HepG2 (cell line): ENCODE results near the gene CNNM1. TPM values are rescaled to one million over a fixed set of nuclear protein-coding genes. Genes with fewer than 3 reads are reported as not detected.
A peak's percentile ranks its signal among the peaks of the same experiment; 100 is the strongest.

Source experiments
- ATF4 ChIP-seq, 2 experiments: fragments of 450-650 bp in 1 of 2; sonication (generic) in 1 of 2; formaldehyde crosslinking; IDR thresholded peaks; 2 replicates each; pipeline versions ENCODE4 v1.5.0 to v1.8.0; 2020 to 2022; ENCODE audit warnings: mild to moderate bottlenecking in 1 of 2, missing genetic modification reagents in 1 of 2
- BRD4 ChIP-seq: sonication (generic); formaldehyde crosslinking; IDR thresholded peaks from 2 replicates; pipeline ENCODE4 v1.4.0; 2020; ENCODE audit warnings: missing genetic modification reagents
- CBX2 ChIP-seq, 2 experiments: fragments of 200-600 bp in 1 of 2; sonication (generic); formaldehyde crosslinking in 1 of 2; IDR thresholded peaks; 2 replicates each; pipeline versions ENCODE4 v1.7.0 to v1.8.1; 2018 to 2022; ENCODE audit warnings: low read depth in 2 of 2, low read length in 1 of 2, mild to moderate bottlenecking in 1 of 2, missing genetic modification reagents in 1 of 2
- CEBPG ChIP-seq: IDR thresholded peaks from 2 replicates; pipeline ENCODE4 v1.6.1; 2016
- EP300 ChIP-seq, 3 experiments: sonication (generic) in 1 of 3; formaldehyde crosslinking in 1 of 3; IDR thresholded peaks; 2 replicates each; pipeline versions ENCODE4 v1.5.1 to v1.6.1; 2011 to 2020; ENCODE audit warnings: low read depth in 2 of 3, low read length in 2 of 3, borderline replicate concordance in 1 of 3, improper control_type of control experiment in 1 of 3, mild to moderate bottlenecking in 1 of 3, missing genetic modification reagents in 1 of 3, moderate library complexity in 1 of 3
- FOXC1 ChIP-seq: sonication (generic); formaldehyde crosslinking; IDR thresholded peaks from 2 replicates; pipeline ENCODE4 v1.8.0; 2022; ENCODE audit warnings: mild to moderate bottlenecking, missing genetic modification reagents, borderline replicate concordance
- GABPA ChIP-seq, 2 experiments: IDR thresholded peaks; 2 replicates each; pipeline ENCODE4 v1.6.1; 2011 to 2016; ENCODE audit warnings: low read depth in 2 of 2, low read length in 1 of 2, missing biosample characterization in 1 of 2, missing genetic modification characterization in 1 of 2
- GATAD1 ChIP-seq: IDR thresholded peaks from 2 replicates; pipeline ENCODE4 v1.6.1; 2016; ENCODE audit warnings: missing genetic modification reagents, missing compliant biosample characterization
- HNF1A ChIP-seq, 2 experiments: sonication (generic) in 1 of 2; formaldehyde crosslinking in 1 of 2; IDR thresholded peaks; 2 replicates each; pipeline versions ENCODE4 v1.4.0 to v1.6.1; 2016 to 2020; ENCODE audit warnings: borderline replicate concordance in 1 of 2, low read depth in 1 of 2, mild to moderate bottlenecking in 1 of 2, missing genetic modification reagents in 1 of 2
- MED1 ChIP-seq: sonication (generic); formaldehyde crosslinking; IDR thresholded peaks from 2 replicates; pipeline ENCODE4 v1.4.0; 2020; ENCODE audit warnings: missing genetic modification reagents
- POGZ ChIP-seq: sonication (generic); formaldehyde crosslinking; IDR thresholded peaks from 2 replicates; pipeline ENCODE4 v1.4.0; 2020; ENCODE audit warnings: mild to moderate bottlenecking, missing genetic modification reagents
- SAP130 ChIP-seq: IDR thresholded peaks from 2 replicates; pipeline ENCODE4 v1.6.1; 2016; ENCODE audit warnings: low read depth
- SIX1 ChIP-seq: sonication (generic); formaldehyde crosslinking; IDR thresholded peaks from 2 replicates; pipeline ENCODE4 v1.4.0; 2020; ENCODE audit warnings: missing genetic modification reagents, borderline replicate concordance
- SKIL ChIP-seq: sonication (generic); formaldehyde crosslinking; IDR thresholded peaks from 2 replicates; pipeline ENCODE4 v1.8.0; 2022; ENCODE audit warnings: missing genetic modification reagents, mild to moderate bottlenecking, moderate library complexity, borderline replicate concordance
- SRSF9 ChIP-seq: fragments of 200-400 bp; formaldehyde crosslinking; IDR thresholded peaks from 2 replicates; pipeline ENCODE4 v1.6.1; 2018; ENCODE audit warnings: borderline replicate concordance, mild to moderate bottlenecking, low read depth, low read length; ENCODE audit not compliant: insufficient read depth, poor library complexity, severe bottlenecking
- XRCC5 ChIP-seq: fragments of 200-400 bp; formaldehyde crosslinking; optimal IDR thresholded peaks from 2 replicates; pipeline ENCODE3; 2017; ENCODE audit warnings: mild to moderate bottlenecking, low read length
- ZC3H13 ChIP-seq: sonication (generic); formaldehyde crosslinking; IDR thresholded peaks from 2 replicates; pipeline ENCODE4 v1.8.1; 2023; ENCODE audit warnings: mild to moderate bottlenecking, missing genetic modification reagents, moderate library complexity
- ZNF367 ChIP-seq: sonication (generic); formaldehyde crosslinking; IDR thresholded peaks from 2 replicates; pipeline ENCODE4 v1.4.0; 2020; ENCODE audit warnings: missing genetic modification reagents, borderline replicate concordance
- ZNF547 ChIP-seq: sonication (generic); formaldehyde crosslinking; IDR thresholded peaks from 2 replicates; pipeline ENCODE4 v1.5.1; 2020; ENCODE audit warnings: mild to moderate bottlenecking, missing genetic modification reagents
- ZNF644 ChIP-seq: IDR thresholded peaks from 2 replicates; pipeline ENCODE4 v1.6.1; 2016; ENCODE audit warnings: low read depth
- ZNF703 ChIP-seq: sonication (generic); formaldehyde crosslinking; IDR thresholded peaks from 2 replicates; pipeline ENCODE4 v1.5.1; 2020; ENCODE audit warnings: missing genetic modification reagents, mild to moderate bottlenecking, moderate library complexity, borderline replicate concordance
- ZNF747 ChIP-seq: sonication (generic); formaldehyde crosslinking; IDR thresholded peaks from 2 replicates; pipeline ENCODE4 v1.8.1; 2023; ENCODE audit warnings: missing genetic modification reagents, mild to moderate bottlenecking, borderline replicate concordance
- ZSCAN25 ChIP-seq: sonication (generic); formaldehyde crosslinking; IDR thresholded peaks from 2 replicates; pipeline ENCODE4 v1.8.0; 2022; ENCODE audit warnings: mild to moderate bottlenecking, missing genetic modification reagents
- polyA plus RNA-seq, 8 experiments: library from polyadenylated mRNA; depleted of rRNA in 3 of 8; stranded (reverse) in 7 of 8; unstranded in 1 of 8; fragments of >200 nt; fragmentation: Illumina TruSeq in 4 of 8; extraction: Trizol in 4 of 8; gene quantifications; 2 replicates each; pipeline versions ENCODE4 v1.2.1 to v1.2.3, GENCODE V29; 2011 to 2016; ENCODE audit warnings: low read depth in 4 of 8, missing spikeins in 1 of 8, mixed read lengths in 1 of 8; ENCODE audit not compliant: insufficient read depth in 1 of 8
- total RNA-seq, 5 experiments: library from RNA; depleted of rRNA; stranded (reverse); fragments of >200 nt; fragmentation: Illumina TruSeq; extraction: Trizol; gene quantifications; 2 replicates each; pipeline ENCODE4 v1.2.3, GENCODE V29; 2016; ENCODE audit warnings: low read depth in 1 of 5

Gene CNNM1
- total and polyA plus RNA-seq, 2 of the 13 experiments (the other 11 are each of a cell fraction or from before 2014, with no cell fraction given) = 4.3 to 9.6 TPM

GRCh38 chr10:99329304-99329553 lies at the start of gene CNNM1 (continued):
- TF ChIP-seq ZNF747 (CRISPR knock-in tag) (no peak), POGZ (CRISPR knock-in tag) (peak; percentile 61), CEBPG (CRISPR knock-in tag) (no peak), SAP130 (CRISPR knock-in tag) (peak; percentile 57; the same call in 1 of the 2 replicates), HNF1A (IDR thresholded peaks at IDR 0.05; ENCODE audit: low read depth) (no peak), HNF1A (CRISPR knock-in tag; IDR thresholded peaks at IDR 0.05; ENCODE audit: borderline replicate concordance) (no peak; the same call in 1 of the 2 replicates), CBX2 (IDR thresholded peaks at IDR 0.05; ENCODE audit: low read depth, low read length) (no peak), CBX2 (CRISPR knock-in tag; IDR thresholded peaks at IDR 0.05; ENCODE audit: low read depth) (no peak), SIX1 (CRISPR knock-in tag) (no peak), FOXC1 (CRISPR knock-in tag) (peak; percentile 31; the same call in 1 of the 2 replicates), EP300 (IDR thresholded peaks at IDR 0.05; ENCODE audit: low read depth in 2 of 2, low read length in 2 of 2) (no peak), EP300 (CRISPR knock-in tag; IDR thresholded peaks at IDR 0.05; ENCODE audit: borderline replicate concordance) (no peak), ATF4 (CRISPR knock-in tag; IDR thresholded peaks at IDR 0.05) (peak in 1 of 2 experiments; percentile 32; a peak in 1 of 4 replicates), ZC3H13 (CRISPR knock-in tag) (no peak; the same call in 1 of the 2 replicates), GATAD1 (CRISPR knock-in tag) (0 out of 2 replicates have a peak, but pooled peaks have one; percentile 11), ZNF547 (CRISPR knock-in tag) (no peak), MED1 (CRISPR knock-in tag) (peak; percentile 23; the same call in 1 of the 2 replicates), BRD4 (CRISPR knock-in tag) (no peak), ZSCAN25 (CRISPR knock-in tag) (0 out of 2 replicates have a peak, but pooled peaks have one; percentile 10), ZNF644 (no peak), SRSF9 (no peak), SKIL (CRISPR knock-in tag) (0 out of 2 replicates have a peak, but pooled peaks have one; percentile 49), ZNF703 (CRISPR knock-in tag) (peak; percentile 69; the same call in 1 of the 2 replicates), XRCC5 (peak; percentile 20), GABPA (IDR thresholded peaks at IDR 0.05; ENCODE audit: low read depth, low read length) (no peak), GABPA (CRISPR knock-in tag; IDR thresholded peaks at IDR 0.05; ENCODE audit: low read depth) (no peak), ZNF367 (no peak)
